Measurements from ENCODE around the gene KRT6C.

Gene KRT6C

DNA sequence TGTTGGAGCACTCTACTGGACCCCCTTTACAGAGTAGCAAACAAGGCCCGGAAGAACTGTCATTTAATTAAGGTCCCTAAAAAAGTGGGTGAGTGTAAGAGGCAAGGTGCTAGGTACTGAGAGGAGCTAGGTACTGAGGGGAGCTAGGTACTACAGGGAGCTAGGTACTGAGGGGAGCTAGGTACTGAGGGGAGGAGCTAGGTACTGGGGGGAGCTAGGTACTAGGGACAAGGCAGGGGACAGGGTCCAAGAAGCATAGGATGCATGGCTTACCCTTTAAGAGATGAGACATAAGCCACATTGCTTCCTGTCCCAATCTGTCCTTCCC, 41.7 kb upstream of the KRT6C start:
- no peak overlapping the region for H3K4me3 ChIP-seq (ENCODE audit: low read depth, low read length)
- POLR2A ChIA-PET: no interaction called here
- CTCF ChIA-PET: interaction anchor here (0.7 to 1.8 kb wide), 2 partner anchors 9 to 15 kb away, joined by 3 to 5 read pairs; no protein-coding TSS in a partner anchor
- TF ChIP-seq, protein P1, sequence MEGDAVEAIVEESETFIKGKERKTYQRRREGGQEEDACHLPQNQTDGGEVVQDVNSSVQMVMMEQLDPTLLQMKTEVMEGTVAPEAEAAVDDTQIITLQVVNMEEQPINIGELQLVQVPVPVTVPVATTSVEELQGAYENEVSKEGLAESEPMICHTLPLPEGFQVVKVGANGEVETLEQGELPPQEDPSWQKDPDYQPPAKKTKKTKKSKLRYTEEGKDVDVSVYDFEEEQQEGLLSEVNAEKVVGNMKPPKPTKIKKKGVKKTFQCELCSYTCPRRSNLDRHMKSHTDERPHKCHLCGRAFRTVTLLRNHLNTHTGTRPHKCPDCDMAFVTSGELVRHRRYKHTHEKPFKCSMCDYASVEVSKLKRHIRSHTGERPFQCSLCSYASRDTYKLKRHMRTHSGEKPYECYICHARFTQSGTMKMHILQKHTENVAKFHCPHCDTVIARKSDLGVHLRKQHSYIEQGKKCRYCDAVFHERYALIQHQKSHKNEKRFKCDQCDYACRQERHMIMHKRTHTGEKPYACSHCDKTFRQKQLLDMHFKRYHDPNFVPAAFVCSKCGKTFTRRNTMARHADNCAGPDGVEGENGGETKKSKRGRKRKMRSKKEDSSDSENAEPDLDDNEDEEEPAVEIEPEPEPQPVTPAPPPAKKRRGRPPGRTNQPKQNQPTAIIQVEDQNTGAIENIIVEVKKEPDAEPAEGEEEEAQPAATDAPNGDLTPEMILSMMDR (IDR thresholded peaks at IDR 0.05; ENCODE audit: insufficient read depth, low read length, missing control alignments): no peak
- DNase-seq (ENCODE audit: low read depth, low spot score): no peak

DNA sequence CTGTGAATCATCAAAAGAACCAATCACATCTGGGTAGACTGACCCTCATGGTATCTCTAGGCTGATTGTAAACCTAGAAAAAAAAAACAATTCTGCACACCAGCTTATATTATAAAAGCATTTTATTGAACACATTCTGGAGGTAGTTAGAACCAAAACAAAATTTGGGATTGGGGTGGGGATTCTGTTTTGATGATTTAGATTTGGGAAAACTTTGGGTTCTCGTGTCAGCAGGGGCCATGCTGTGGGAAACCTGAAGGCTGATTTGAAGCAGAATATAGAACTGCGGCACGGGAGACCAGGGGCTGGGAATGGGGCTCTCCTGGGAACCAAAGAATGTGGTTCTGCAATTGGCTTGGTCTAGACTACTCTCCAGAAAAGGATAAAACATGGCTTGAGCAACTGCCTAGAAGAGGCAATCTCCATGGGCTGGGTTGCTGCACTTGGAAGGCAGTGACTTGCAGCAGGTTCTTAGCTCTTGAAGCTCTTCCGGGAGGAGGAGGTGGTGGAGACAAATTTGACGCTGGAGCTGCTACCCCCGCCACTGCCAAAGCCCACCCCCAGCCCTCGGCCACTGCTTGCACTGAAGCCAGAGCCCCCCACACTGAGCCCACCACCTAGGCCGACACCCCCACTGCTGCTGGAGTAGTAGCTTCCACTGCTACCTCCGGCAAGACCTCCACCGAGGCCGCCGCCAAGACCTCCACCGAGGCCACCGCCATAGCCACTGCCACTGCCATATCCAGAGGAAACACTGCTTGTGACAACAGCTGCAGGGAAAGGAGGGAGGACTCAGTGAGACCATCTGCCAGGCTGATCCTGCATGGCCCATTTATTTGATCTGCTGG, 41.1 kb upstream of the KRT6C start:
- CTCF ChIA-PET: interaction anchor here (0.7 to 1.8 kb wide), 3 partner anchors 8 to 18 kb away, joined by 3 to 5 read pairs (median 3); no protein-coding TSS in a partner anchor
- no peak overlapping the region for H3K4me3 ChIP-seq (ENCODE audit: low read depth, low read length)
- DNase-seq (ENCODE audit: low read depth, low spot score): no peak
- TF ChIP-seq, protein P1 (IDR thresholded peaks at IDR 0.05; ENCODE audit: insufficient read depth, low read length, missing control alignments): no peak
- POLR2A ChIA-PET: no interaction called here

DNA sequence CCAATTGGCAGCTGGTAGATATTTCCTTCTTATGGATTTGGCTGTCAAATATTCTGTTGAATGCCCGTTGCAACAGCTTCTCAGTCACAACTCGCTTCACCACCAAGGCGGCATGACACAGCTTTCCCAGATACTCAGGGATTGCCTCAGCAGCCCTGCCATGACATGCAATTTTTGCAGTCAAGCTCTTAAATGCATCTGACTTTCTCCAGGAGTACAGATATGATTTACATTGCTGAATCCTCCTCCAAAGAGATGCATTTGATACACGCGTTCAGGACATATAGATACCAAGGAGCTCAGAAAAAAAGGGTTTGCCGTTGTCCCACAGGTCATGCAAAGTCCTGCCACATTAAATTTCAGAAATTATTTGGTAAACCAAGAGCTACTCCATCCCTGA, 40.1 kb upstream of the KRT6C start:
- no peak for DNase-seq (ENCODE audit: low read depth, low spot score)
- ChIA-PET POLR2A (no interaction called here), CTCF (interaction anchor here (1.0 to 1.8 kb wide), 2 partner anchors 7 to 17 kb away, joined by 3 to 5 read pairs; no protein-coding TSS in a partner anchor)
- H3K4me3 ChIP-seq (ENCODE audit: low read depth, low read length): no peak overlapping the region
- TF ChIP-seq, protein P1 (IDR thresholded peaks at IDR 0.05; ENCODE audit: insufficient read depth, low read length, missing control alignments): no peak

- ChIA-PET CTCF (interaction anchor here (0.9 to 8.1 kb wide), 14 partner anchors 11 to 371 kb away, joined by 3 to 82 read pairs (median 8); partner anchors contain the start of genes KRT5 and KRT6A), POLR2A (no interaction called here)
- H3K4me3 ChIP-seq (ENCODE audit: low read depth, low read length): no peak overlapping the region
- TF ChIP-seq, protein P1 (IDR thresholded peaks at IDR 0.05; ENCODE audit: insufficient read depth, low read length, missing control alignments): no peak
- no peak for DNase-seq (ENCODE audit: low read depth, low spot score)
Measured at GRCh38 chr12:52508211-52508610, 34.6 kb upstream of the KRT6C start.

- ChIA-PET POLR2A (no interaction called here), CTCF (interaction anchor here (0.6 to 8.1 kb wide), 32 partner anchors 8 to 373 kb away, joined by 3 to 82 read pairs (median 4); partner anchors contain the start of genes KRT5, KRT6A and KRT84)
- TF ChIP-seq, protein P1 (IDR thresholded peaks at IDR 0.05; ENCODE audit: insufficient read depth, low read length, missing control alignments): peak; percentile 46
- no peak overlapping the region for H3K4me3 ChIP-seq (ENCODE audit: low read depth, low read length)
- peak; percentile 51 for DNase-seq (ENCODE audit: low read depth, low spot score)
Measured at GRCh38 chr12:52506858-52507715, 33.5 kb upstream of the KRT6C start.

DNA sequence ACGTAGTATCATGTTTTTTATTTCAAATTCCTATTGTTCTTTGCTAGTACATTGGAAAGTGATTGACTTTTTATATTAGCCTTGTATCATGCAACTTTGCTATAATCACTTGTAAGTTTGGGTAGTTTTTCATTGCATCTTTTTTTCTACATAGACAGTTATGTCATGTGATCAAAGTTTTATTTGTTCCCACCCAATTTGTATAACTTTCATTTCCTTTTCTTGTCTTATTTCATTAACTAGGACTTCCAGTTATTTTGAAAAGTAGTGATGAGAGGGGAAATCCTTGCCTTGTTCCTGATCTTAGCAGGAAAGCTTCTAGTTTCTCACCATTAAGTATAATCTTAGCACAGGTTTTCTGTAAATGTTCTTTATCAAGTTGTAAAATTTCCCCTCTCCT, 29.3 kb upstream of the KRT6C start:
- ChIA-PET CTCF (interaction anchor here (0.8 to 8.1 kb wide), 2 partner anchors 131 to 377 kb away, joined by 3 to 82 read pairs; no protein-coding TSS in a partner anchor), POLR2A (no interaction called here)
- no peak for DNase-seq (ENCODE audit: low read depth, low spot score)
- TF ChIP-seq, protein P1 (IDR thresholded peaks at IDR 0.05; ENCODE audit: insufficient read depth, low read length, missing control alignments): no peak
- no peak overlapping the region for H3K4me3 ChIP-seq (ENCODE audit: low read depth, low read length)
